ENCODE measurements around the gene GMDS.

DNA sequence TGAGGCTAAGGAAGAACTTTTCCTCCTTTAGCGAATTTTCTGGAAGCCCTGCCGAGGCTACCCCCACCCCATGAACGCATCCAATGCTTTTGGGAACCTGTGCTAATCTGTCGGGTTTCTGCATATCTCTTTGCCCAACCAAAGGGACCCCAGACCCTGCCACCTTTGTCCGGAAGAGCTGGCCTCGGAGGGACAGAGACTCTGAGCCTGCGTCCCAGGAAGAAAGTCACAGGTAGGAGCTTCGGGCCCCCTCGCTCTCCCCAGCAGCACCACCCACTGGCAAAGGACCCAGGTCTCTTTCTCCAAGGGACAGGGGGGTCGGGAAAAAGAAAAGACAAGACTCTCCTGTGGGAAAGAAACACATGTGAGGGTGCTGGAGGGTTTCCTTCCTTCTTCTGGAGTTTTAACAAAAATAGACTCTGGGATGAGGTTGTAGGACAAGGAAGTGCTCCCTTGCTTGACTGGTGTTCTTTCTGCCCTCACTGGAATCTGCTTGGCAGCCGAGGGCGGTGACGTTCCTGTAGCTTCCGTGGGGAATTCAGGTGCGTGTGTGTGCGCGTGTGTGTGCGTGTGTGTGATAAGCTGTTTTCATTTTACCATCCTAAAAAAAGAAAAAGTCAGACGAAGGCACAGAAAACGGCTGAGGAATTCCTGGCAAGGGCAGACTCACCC lies 652.0 kb downstream of the GMDS start:
- TF ChIP-seq, protein P1, sequence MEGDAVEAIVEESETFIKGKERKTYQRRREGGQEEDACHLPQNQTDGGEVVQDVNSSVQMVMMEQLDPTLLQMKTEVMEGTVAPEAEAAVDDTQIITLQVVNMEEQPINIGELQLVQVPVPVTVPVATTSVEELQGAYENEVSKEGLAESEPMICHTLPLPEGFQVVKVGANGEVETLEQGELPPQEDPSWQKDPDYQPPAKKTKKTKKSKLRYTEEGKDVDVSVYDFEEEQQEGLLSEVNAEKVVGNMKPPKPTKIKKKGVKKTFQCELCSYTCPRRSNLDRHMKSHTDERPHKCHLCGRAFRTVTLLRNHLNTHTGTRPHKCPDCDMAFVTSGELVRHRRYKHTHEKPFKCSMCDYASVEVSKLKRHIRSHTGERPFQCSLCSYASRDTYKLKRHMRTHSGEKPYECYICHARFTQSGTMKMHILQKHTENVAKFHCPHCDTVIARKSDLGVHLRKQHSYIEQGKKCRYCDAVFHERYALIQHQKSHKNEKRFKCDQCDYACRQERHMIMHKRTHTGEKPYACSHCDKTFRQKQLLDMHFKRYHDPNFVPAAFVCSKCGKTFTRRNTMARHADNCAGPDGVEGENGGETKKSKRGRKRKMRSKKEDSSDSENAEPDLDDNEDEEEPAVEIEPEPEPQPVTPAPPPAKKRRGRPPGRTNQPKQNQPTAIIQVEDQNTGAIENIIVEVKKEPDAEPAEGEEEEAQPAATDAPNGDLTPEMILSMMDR (CRISPR knock-in tag; IDR thresholded peaks at IDR 0.05) = no peak
- no peak for TF ChIP-seq ZNF329 (CRISPR knock-in tag; IDR thresholded peaks at IDR 0.05; ENCODE audit: low read depth)
- no peak for TF ChIP-seq POLR2A (IDR thresholded peaks at IDR 0.05; ENCODE audit: insufficient read depth in 1 of 2, low read depth in 2 of 2, low read length in 2 of 2)
- TF ChIP-seq ZSCAN29 (CRISPR knock-in tag; conservative IDR thresholded peaks at IDR 0.05) = no peak
- TF ChIP-seq REPIN1 (CRISPR knock-in tag; IDR thresholded peaks at IDR 0.05; ENCODE audit: borderline replicate concordance, low read depth) = no peak
- no peak for TF ChIP-seq ZBTB33 (CRISPR knock-in tag; IDR thresholded peaks at IDR 0.05)
- TF ChIP-seq FIP1L1 (IDR thresholded peaks at IDR 0.05; ENCODE audit: borderline replicate concordance, insufficient read depth, low read depth, low read length) = no peak
- TF ChIP-seq, protein P2, sequence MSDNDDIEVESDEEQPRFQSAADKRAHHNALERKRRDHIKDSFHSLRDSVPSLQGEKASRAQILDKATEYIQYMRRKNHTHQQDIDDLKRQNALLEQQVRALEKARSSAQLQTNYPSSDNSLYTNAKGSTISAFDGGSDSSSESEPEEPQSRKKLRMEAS (IDR thresholded peaks at IDR 0.05) = no peak
- TF ChIP-seq ZBTB7A (CRISPR knock-in tag; IDR thresholded peaks at IDR 0.05) = no peak
- no peak for TF ChIP-seq CBX5 (CRISPR knock-in tag; IDR thresholded peaks at IDR 0.05; ENCODE audit: borderline replicate concordance)
